SU-DHL-6 (cell line): ENCODE results near the gene NHS.

Experiments used
- H2AFZ ChIP-seq: fragments of 200-600 bp; sonication (generic); 2 replicates; pipeline ENCODE4 v1.6.1; 2014; ENCODE audit warnings: low read depth, mild to moderate bottlenecking, moderate library complexity, mixed read lengths, antibody characterized with exemption, low read length; ENCODE audit not compliant: severe bottlenecking
- H3F3A ChIP-seq: fragments of 200-600 bp; shearing (Covaris generic); 2 replicates; pipeline ENCODE4 v1.6.0; 2016; ENCODE audit warnings: antibody characterized with exemption, mild to moderate bottlenecking; ENCODE audit not compliant: insufficient read depth
- H3K27ac ChIP-seq: fragments of 200-600 bp; sonication (generic); 2 replicates; pipeline ENCODE4 v1.5.1; 2016; ENCODE audit warnings: low read depth, mild to moderate bottlenecking, low read length, moderate library complexity, mixed read lengths
- H3K27me3 ChIP-seq: fragments of 200-600 bp; sonication (generic), shearing (Covaris generic); 2 replicates; pipeline ENCODE4 v1.6.0; 2014; ENCODE audit warnings: mild to moderate bottlenecking, low read length
- H3K36me3 ChIP-seq: fragments of 200-600 bp; sonication (generic); 2 replicates; pipeline ENCODE4 v1.6.1; 2014; ENCODE audit warnings: mild to moderate bottlenecking, low read length, mixed read lengths
- H3K4me2 ChIP-seq: fragments of 300-600, 200-600 bp; shearing (Covaris generic), sonication (generic); 2 replicates; pipeline ENCODE4 v1.6.0; 2014; ENCODE audit warnings: low read length, low read depth, mild to moderate bottlenecking; ENCODE audit not compliant: poor library complexity, severe bottlenecking
- H3K4me3 ChIP-seq: fragments of 200-600 bp; sonication (generic); 2 replicates; pipeline ENCODE4 v1.5.1; 2014; ENCODE audit warnings: antibody characterized with exemption, low read length, mild to moderate bottlenecking, mixed read lengths; ENCODE audit not compliant: insufficient read depth, poor library complexity, severe bottlenecking
- H3K79me2 ChIP-seq: fragments of 200-600 bp; sonication (generic); 2 replicates; pipeline ENCODE4 v1.6.1; 2014; ENCODE audit warnings: mild to moderate bottlenecking, low read length, moderate library complexity; ENCODE audit not compliant: insufficient read depth
- H3K9ac ChIP-seq: fragments of 200-600 bp; sonication (generic); 2 replicates; pipeline ENCODE4 v1.7.0; 2014; ENCODE audit warnings: mild to moderate bottlenecking, low read length
- H3K9me2 ChIP-seq: fragments of 200-600 bp; sonication (generic); replicated peaks from 2 replicates; pipeline ENCODE4 v1.6.1; 2014; ENCODE audit warnings: low read length; ENCODE audit not compliant: insufficient read depth
- H3K9me3 ChIP-seq: fragments of 200-600 bp; sonication (generic); 2 replicates; pipeline ENCODE4 v1.6.1; 2014; ENCODE audit warnings: low read length, mixed read lengths; ENCODE audit not compliant: insufficient read depth
- H4K20me1 ChIP-seq: fragments of 200-600 bp; sonication (generic); 2 replicates; pipeline ENCODE4 v1.6.1; 2014; ENCODE audit warnings: low read depth, mild to moderate bottlenecking, antibody characterized with exemption, low read length, moderate library complexity, mixed read lengths
- EZH2phosphoT487 ChIP-seq: fragments of 200-600 bp; sonication (generic), shearing (Covaris generic); conservative IDR thresholded peaks from 2 replicates; pipeline ENCODE4 v1.6.1; 2018; ENCODE audit warnings: mild to moderate bottlenecking, antibody characterized with exemption, low read length, moderate library complexity, mixed read lengths
- TF ChIP-seq, protein P1 (sequence below): fragments of 200-600 bp; sonication (generic); IDR thresholded peaks from one replicate; pipeline ENCODE4 v1.5.1; 2017; ENCODE audit warnings: antibody characterized with exemption, mild to moderate bottlenecking, low read length, moderate library complexity; ENCODE audit not compliant: insufficient read depth, poor library complexity, severe bottlenecking

The NHS gene

DNA sequence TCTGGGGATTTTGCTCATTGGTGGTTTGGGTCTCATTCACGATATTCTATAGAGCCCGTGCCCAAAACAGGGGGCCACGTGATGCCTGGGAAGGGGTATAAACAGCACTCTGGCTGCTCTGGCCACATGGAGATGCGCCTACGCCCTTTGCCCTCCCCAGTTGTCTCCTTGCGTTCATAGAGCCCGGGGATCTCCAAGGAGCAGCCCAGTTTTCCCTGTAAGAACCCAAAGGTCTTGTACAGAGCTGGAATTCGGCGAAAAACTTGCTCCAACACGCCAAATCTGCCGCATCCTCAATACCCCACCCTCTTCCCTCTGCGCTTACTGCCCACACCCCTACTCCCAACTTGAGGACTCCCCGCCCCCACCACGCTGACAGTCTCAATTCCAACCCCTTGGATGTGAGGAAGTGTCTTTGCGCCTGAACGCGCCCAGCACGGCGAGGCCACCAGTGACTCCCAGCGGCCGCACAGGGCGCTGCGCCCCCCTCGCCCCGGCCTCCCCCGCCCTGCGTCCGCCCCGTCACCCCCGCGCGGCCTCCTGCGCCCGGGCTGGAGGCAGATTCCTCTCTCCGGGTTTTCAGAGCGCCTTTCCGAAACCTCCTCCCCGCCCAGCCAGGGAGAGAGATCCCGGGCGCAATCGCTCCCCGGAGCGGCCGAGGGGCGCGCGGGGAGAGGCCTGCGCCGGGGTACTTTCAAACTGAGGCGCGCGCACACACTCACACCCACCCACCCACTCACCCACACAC lies at the start of gene NHS:
TSS of gene NHS (plus strand) at position 582 of the 748 bp plus-strand sequence. CDS start 558 bp downstream, outside the sequence.
- Histone ChIP-seq H3K9me2 (no peaks in the 10 kb centered on the region), H3K9me3 (no peaks in the 10 kb centered on the region), H3K4me2 (no peak within 1 kb of the TSS), H3K4me3 (no peak within 1 kb of the TSS), H3K79me2 (no peaks in the 10 kb centered on the region), H4K20me1 (no peaks in the 10 kb centered on the region), H3K27ac (no peak within 1 kb of the TSS), H3K36me3 (no peaks in the 10 kb centered on the region), H3K9ac (no peak within 1 kb of the TSS), H3K27me3 (no peaks in the 10 kb centered on the region), H3F3A (no peaks in the 10 kb centered on the region), H2AFZ (no peak within 1 kb of the TSS)
- TF ChIP-seq, protein P1, sequence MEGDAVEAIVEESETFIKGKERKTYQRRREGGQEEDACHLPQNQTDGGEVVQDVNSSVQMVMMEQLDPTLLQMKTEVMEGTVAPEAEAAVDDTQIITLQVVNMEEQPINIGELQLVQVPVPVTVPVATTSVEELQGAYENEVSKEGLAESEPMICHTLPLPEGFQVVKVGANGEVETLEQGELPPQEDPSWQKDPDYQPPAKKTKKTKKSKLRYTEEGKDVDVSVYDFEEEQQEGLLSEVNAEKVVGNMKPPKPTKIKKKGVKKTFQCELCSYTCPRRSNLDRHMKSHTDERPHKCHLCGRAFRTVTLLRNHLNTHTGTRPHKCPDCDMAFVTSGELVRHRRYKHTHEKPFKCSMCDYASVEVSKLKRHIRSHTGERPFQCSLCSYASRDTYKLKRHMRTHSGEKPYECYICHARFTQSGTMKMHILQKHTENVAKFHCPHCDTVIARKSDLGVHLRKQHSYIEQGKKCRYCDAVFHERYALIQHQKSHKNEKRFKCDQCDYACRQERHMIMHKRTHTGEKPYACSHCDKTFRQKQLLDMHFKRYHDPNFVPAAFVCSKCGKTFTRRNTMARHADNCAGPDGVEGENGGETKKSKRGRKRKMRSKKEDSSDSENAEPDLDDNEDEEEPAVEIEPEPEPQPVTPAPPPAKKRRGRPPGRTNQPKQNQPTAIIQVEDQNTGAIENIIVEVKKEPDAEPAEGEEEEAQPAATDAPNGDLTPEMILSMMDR = no peak
- TF ChIP-seq EZH2phosphoT487 = no peak

DNA sequence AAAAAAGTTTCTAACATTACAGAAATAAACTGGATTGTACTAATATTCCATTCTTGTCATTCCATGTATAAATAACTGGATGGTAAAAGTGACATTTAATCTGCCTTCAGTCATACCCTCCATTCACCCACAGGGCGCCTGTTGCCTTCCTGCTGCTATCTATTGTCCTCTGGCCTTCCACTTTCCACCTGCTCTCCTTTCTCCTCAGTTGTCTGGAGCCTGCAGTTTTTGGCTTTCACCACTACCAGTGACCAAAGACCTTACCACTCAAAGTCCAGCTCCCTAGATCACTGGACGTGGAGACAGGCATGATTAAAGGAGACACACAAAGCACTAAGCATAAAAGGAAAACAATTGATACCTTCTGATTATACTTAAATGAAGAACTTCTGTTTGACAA lies 46.2 kb upstream of the NHS start:
- H2AFZ ChIP-seq = no peak overlapping the region

DNA sequence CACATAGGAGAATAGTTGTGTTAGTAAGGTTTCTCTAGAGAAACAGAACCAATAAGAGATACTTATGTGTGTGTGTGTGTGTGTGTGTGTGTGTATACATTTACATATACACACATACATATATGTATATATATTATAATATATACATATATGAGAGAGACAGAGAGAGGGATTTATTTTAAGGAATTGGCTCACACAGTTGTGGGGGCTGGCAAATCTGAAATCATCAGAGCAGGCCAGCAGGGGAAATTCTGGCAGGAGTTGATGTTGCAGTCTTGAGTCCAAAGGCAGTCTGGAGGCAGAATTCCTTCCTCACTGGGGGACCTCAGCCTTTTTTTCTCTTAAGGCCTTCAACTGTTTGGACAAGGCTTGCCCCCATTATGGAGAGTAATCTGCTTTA lies 38.6 kb upstream of the NHS start:
- no peak overlapping the region for H2AFZ ChIP-seq
- no peak for TF ChIP-seq EZH2phosphoT487
- TF ChIP-seq, protein P1 = no peak
- no peak overlapping the region for H3K27ac ChIP-seq
- no peaks in the 10 kb centered on the region for H3K9me2 ChIP-seq
- H3K27me3 ChIP-seq = no peaks in the 10 kb centered on the region
- H3K79me2 ChIP-seq = no peaks in the 10 kb centered on the region
- no peak overlapping the region for H3K4me2 ChIP-seq
- no peak overlapping the region for H3K4me3 ChIP-seq
- no peak overlapping the region for H3K9ac ChIP-seq
- no peaks in the 10 kb centered on the region for H3F3A ChIP-seq
- no peaks in the 10 kb centered on the region for H3K9me3 ChIP-seq
- H4K20me1 ChIP-seq = no peaks in the 10 kb centered on the region
- no peaks in the 10 kb centered on the region for H3K36me3 ChIP-seq

More for the DNA sequence above, 46.2 kb upstream of the NHS start:
- Histone ChIP-seq H4K20me1 (no peaks in the 10 kb centered on the region), H3K9ac (no peak overlapping the region), H3K27me3 (no peaks in the 10 kb centered on the region), H3F3A (no peaks in the 10 kb centered on the region), H3K4me3 (no peak overlapping the region), H3K4me2 (no peak overlapping the region), H3K36me3 (no peaks in the 10 kb centered on the region), H3K9me3 (no peaks in the 10 kb centered on the region), H3K27ac (no peak overlapping the region), H3K9me2 (no peaks in the 10 kb centered on the region), H3K79me2 (no peaks in the 10 kb centered on the region)
- TF ChIP-seq, protein P1 = no peak
- TF ChIP-seq EZH2phosphoT487 = no peak
